ENCODE data around the gene HMHB1. TPM values are rescaled to one million over a fixed set of nuclear protein-coding genes. Genes with fewer than 3 reads are reported as not detected.

HMHB1 gene
- total RNA-seq, 2 experiments from 2014 or later: not detected

GRCh38 chr5:143771602-143772001 is 40.4 kb upstream of the HMHB1 start:
- Histone ChIP-seq H3K4me2 (ENCODE audit: low read length) (no peak overlapping the region), H3K27ac (ENCODE audit: low read depth, low read length, poor library complexity, severe bottlenecking) (no peak overlapping the region), H3K4me3 (ENCODE audit: low read depth, low read length, poor library complexity, severe bottlenecking) (no peak overlapping the region), H3K9me3 (ENCODE audit: low read length) (no peaks in the 10 kb centered on the region), H3K9me2 (ENCODE audit: insufficient read depth, low read length) (no peaks in the 10 kb centered on the region), H3K79me2 (ENCODE audit: insufficient read depth, low read depth, low read length) (no peaks in the 10 kb centered on the region), H3K36me3 (ENCODE audit: insufficient read depth, low read length) (no peaks in the 10 kb centered on the region), H2AFZ (ENCODE audit: low read length) (no peak overlapping the region), H3K4me1 (ENCODE audit: insufficient read depth, low read length, poor library complexity, severe bottlenecking) (no peaks in the 10 kb centered on the region), H4K20me1 (ENCODE audit: insufficient read depth, low read length) (no peaks in the 10 kb centered on the region)
- POLR2A ChIA-PET: interaction anchor here (1.2 kb wide), 1 partner anchor 14 kb away, joined by 3 read pairs; no protein-coding TSS in a partner anchor
- no peak for DNase-seq (ENCODE audit: low spot score)
- no peak for TF ChIP-seq CTCF (conservative IDR thresholded peaks at IDR 0.05; ENCODE audit: low read length)
- TF ChIP-seq EZH2phosphoT487 (IDR thresholded peaks at IDR 0.05; ENCODE audit: borderline replicate concordance, low read depth, low read length): no peak
- intact Hi-C loops (cut with micrococcal nuclease; ENCODE audit: unreplicated experiment): no loop called here
- no TSS peak for BruUV-seq (replicated peaks)
- CTCF ChIA-PET (ENCODE audit: unreplicated experiment): no interaction called here

GRCh38 chr5:143772621-143773020 is 39.3 kb upstream of the HMHB1 start:
- no TSS peak for BruUV-seq (replicated peaks)
- Histone ChIP-seq H3K9me2 (ENCODE audit: insufficient read depth, low read length) (no peaks in the 10 kb centered on the region), H3K36me3 (ENCODE audit: insufficient read depth, low read length) (no peaks in the 10 kb centered on the region), H3K27ac (ENCODE audit: low read depth, low read length, poor library complexity, severe bottlenecking) (no peak overlapping the region), H3K4me3 (ENCODE audit: low read depth, low read length, poor library complexity, severe bottlenecking) (no peak overlapping the region), H3K4me1 (ENCODE audit: insufficient read depth, low read length, poor library complexity, severe bottlenecking) (no peaks in the 10 kb centered on the region), H3K79me2 (ENCODE audit: insufficient read depth, low read depth, low read length) (no peaks in the 10 kb centered on the region), H4K20me1 (ENCODE audit: insufficient read depth, low read length) (no peaks in the 10 kb centered on the region), H2AFZ (ENCODE audit: low read length) (no peak overlapping the region), H3K4me2 (ENCODE audit: low read length) (no peak overlapping the region), H3K9me3 (ENCODE audit: low read length) (no peaks in the 10 kb centered on the region)
- intact Hi-C loops (cut with micrococcal nuclease; ENCODE audit: unreplicated experiment): no loop called here
- no peak for DNase-seq (ENCODE audit: low spot score)
- CTCF ChIA-PET (ENCODE audit: unreplicated experiment): no interaction called here
- TF ChIP-seq EZH2phosphoT487 (IDR thresholded peaks at IDR 0.05; ENCODE audit: borderline replicate concordance, low read depth, low read length) (no peak), CTCF (conservative IDR thresholded peaks at IDR 0.05; ENCODE audit: low read length) (no peak)
- POLR2A ChIA-PET: no interaction called here

- Histone ChIP-seq H3K4me3 (ENCODE audit: low read depth, low read length, poor library complexity, severe bottlenecking) (no peak overlapping the region), H3K79me2 (ENCODE audit: insufficient read depth, low read depth, low read length) (no peaks in the 10 kb centered on the region), H4K20me1 (ENCODE audit: insufficient read depth, low read length) (no peaks in the 10 kb centered on the region), H3K9me3 (ENCODE audit: low read length) (no peaks in the 10 kb centered on the region), H3K27ac (ENCODE audit: low read depth, low read length, poor library complexity, severe bottlenecking) (no peak overlapping the region), H3K9me2 (ENCODE audit: insufficient read depth, low read length) (no peaks in the 10 kb centered on the region), H3K36me3 (ENCODE audit: insufficient read depth, low read length) (no peaks in the 10 kb centered on the region), H2AFZ (ENCODE audit: low read length) (no peak overlapping the region), H3K4me1 (ENCODE audit: insufficient read depth, low read length, poor library complexity, severe bottlenecking) (no peaks in the 10 kb centered on the region), H3K4me2 (ENCODE audit: low read length) (no peak overlapping the region)
- TF ChIP-seq EZH2phosphoT487 (IDR thresholded peaks at IDR 0.05; ENCODE audit: borderline replicate concordance, low read depth, low read length) (no peak), CTCF (conservative IDR thresholded peaks at IDR 0.05; ENCODE audit: low read length) (no peak)
- no TSS peak for BruUV-seq (replicated peaks)
- ChIA-PET POLR2A (interaction anchor here (0.9 to 1.2 kb wide), 2 partner anchors 18 to 71 kb away, joined by 3 read pairs; no protein-coding TSS in a partner anchor), CTCF (ENCODE audit: unreplicated experiment) (no interaction called here)
- DNase-seq (ENCODE audit: low spot score): no peak
- intact Hi-C loops (cut with micrococcal nuclease; ENCODE audit: unreplicated experiment): no loop called here
These were observed 36.7 kb upstream of the HMHB1 start for GRCh38 chr5:143775258-143775657.

All from OCI-LY7 (cell line).